Activated CD8-positive, alpha-beta memory T cell treated with anti-CD3 and anti-CD28 coated beads, Interleukin-2, amount 50 U/mL, for 1 hour (primary cell): ENCODE data around the gene RNASE8.

Experiments
- DNase-seq: peaks from one replicate; pipeline ENCODE4 v3.0.0-alpha.2; 2020; ENCODE audit errors: extremely low read depth

The RNASE8 gene

GRCh38 chr14:21053184-21054122 lies 4.2 kb upstream of the RNASE8 start:
- no peak for DNase-seq

- no peak for DNase-seq
These were observed 3.4 kb upstream of the RNASE8 start for GRCh38 chr14:21054123-21054767.

GRCh38 chr14:21054768-21055145 lies 2.9 kb upstream of the RNASE8 start:
- DNase-seq = no peak

DNA sequence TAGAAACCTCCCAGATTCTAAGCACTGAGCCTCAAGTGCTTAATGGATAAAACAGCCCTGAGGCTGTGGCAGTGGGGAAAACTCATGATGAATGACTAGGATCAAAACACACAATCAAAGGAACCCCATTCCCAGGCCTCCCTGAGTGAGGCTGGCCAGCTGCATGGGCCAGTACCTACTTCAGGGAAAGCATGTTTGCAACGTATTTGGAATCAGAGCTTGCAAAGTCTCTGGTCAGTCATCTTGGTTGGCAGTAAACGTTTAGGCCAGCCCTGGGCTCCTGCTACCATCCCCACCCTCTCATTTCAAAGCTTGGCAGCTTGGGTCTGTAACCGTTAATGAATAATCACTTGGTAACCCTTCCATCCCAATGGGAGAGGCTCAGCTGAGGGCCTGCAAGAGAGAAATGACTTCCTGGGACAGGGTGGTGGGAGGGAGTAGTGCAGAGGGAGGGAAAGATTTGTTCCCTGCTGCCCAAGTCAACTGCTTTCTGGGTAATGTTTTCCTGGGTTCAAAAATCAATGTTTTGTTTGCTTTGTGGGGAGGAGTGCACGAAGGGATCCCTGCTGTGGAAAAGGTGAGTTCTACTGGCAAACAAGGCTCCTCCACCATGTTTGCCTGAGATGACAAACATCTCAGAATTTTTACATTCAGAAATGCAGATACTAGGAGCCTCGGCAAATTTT lies 2.0 kb upstream of the RNASE8 start:
- DNase-seq = no peak

GRCh38 chr14:21056520-21057163 lies 980 bp upstream of the RNASE8 start:
- DNase-seq = no peak

DNA sequence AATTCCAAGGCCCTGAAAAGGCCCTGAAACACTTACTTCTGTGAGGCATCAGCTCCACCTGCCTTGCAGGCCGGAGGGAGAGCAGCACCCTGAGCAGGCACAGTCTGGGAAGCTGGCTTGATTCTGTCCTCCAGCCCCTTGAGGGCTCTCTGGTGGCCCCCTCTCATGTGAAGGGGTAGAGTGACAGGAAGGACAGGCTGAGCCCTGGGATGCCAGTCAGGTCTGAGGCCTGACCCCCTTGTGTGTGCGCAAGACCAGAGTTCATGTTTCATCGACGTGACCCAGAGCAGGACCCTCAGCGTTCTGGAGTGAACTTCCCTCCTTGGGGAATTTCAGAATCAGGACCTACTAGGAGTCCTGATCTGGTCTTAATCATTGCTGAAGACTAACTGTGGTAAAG lies 1.3 kb downstream of the RNASE8 start:
- no peak for DNase-seq

DNA sequence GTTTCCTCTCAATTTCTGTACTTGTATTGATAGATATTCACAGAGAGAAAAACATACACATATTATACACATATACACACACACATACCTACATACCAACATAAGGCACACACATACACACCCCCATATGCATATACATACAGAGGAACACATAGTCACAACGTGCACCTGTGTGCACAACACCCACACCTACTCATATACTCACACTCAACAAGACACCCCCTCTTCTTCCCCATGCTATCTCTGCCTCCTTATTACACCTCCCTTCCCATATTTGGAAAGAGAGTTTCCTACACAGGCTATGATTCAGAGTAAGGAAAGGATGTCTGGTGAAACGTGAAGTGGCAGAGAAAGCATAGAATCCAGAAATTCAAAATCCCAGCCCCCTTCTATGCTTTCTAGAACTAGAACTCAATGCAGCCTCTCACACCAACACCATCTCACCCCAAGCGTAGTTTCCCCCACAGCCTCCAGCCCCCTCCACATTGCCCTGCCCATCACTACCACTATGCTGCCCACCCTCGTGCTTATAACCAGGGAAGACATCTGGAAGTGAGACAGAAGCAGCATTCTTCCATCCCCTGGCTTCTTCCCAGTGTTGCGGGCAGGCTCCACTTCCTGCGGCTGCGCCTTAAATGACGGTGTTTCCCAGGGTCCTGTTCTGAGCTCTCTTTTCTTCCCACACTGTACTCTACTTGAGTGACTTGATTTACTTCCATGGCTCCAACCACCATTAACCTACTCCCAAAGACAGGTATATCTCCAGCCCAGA lies 2.4 kb downstream of the RNASE8 start:
- DNase-seq = no peak

- DNase-seq = no peak
These were observed 3.2 kb downstream of the RNASE8 start for GRCh38 chr14:21060614-21061346.

GRCh38 chr14:21061347-21061668 lies 3.7 kb downstream of the RNASE8 start:
- no peak for DNase-seq

GRCh38 chr14:21063479-21063878 lies 5.9 kb downstream of the RNASE8 start:
- DNase-seq = no peak

GRCh38 chr14:21066882-21067502 lies 9.4 kb downstream of the RNASE8 start:
- no peak for DNase-seq

GRCh38 chr14:21068521-21069387 lies 11.1 kb downstream of the RNASE8 start:
- no peak for DNase-seq

DNA sequence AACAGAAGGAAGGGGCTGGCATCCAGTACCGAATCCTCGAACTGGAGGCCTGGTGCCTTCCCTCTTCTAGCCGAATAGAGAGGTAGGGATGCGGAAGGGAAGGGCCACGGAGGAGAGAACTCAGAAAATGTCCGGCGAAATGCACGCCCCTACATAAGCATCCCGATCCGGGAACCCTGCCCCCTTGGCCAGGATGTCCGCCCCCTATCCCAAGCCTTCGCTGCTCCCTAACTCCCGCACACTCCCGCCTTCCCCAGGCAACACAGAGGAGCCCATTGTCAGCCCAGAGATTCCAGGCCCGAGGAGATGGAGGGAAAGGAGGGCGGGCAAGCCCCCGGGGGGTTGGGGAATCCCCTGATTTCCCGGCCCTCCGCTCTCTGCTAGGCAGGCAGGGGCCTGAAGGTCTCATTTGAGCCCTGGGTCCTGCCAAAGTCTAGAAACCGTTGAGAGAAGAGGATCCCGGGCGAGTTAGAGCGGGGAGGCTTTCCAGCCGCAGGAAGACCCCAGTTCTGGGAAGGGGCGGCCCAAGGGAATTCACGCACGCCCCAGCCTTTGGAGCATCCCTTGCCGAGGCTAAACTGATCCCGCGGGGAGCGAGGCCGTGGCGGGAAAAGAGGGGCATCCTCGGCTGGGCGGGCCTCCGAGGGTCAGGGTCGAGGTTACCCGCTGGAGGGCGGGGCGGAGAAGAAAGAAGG lies 11.9 kb downstream of the RNASE8 start:
- no peak for DNase-seq

DNA sequence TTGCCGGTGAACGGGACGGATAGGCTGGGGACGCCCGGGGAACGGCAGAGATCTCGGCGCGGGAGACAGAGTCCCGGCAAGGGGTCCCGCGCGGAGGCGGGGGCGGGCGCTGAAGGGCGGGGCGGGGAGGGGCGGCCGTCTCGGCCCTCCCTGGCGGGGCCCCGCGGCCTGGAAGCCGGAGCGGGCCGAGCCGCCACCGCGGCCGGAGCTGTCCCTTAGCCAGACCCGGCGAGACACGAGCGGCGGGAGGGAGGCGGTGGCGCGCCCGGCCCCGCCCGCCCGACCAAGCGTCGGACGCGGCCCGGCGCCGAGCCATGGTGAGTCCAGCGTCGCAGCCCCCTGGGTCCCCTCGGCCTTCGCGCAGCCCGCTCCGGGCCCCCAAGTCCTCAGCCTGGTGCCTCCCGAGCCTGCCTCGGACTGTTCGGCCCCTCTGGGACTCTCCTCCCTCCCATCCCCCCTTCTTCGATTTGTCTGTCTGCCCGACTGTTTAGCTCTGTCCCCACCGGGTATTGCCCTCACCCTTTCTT lies 12.5 kb downstream of the RNASE8 start, which contains the start of gene ARHGEF40:
TSS of gene ARHGEF40 (plus strand) at position 222 of the 527 bp plus-strand sequence. CDS start at position 315, 93 bp downstream.
- no peak for DNase-seq

DNA sequence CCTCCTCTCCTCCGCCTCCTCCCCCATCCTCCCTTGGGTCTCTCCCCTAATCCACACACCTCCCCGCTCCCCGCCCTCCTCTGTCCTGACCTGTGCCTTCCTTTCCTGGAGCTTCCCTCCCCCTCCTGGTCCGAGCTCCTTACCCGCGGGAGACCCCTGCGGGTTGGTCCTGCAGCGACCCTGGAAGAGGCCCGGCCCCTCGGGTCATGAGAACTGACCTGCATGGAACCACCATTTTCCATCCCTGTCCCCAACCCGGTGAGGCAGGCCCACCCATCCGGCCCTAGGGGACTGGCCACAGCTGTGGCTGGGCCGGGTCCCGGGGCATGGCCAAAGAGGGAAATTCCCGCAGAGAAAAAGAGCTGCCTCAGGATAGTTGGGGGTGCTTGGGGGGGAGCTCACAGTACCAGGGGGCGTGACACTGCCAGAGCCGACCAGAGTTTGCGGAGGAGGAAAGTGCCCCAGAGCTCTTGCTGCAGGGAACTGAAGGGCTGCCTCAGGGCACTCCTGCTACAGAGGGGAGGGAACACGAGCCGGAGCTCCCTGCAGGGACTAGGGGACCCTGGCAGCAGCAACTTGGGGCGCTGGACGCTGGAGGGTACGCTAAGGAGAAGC lies 13.1 kb downstream of the RNASE8 start:
- no peak for DNase-seq

DNA sequence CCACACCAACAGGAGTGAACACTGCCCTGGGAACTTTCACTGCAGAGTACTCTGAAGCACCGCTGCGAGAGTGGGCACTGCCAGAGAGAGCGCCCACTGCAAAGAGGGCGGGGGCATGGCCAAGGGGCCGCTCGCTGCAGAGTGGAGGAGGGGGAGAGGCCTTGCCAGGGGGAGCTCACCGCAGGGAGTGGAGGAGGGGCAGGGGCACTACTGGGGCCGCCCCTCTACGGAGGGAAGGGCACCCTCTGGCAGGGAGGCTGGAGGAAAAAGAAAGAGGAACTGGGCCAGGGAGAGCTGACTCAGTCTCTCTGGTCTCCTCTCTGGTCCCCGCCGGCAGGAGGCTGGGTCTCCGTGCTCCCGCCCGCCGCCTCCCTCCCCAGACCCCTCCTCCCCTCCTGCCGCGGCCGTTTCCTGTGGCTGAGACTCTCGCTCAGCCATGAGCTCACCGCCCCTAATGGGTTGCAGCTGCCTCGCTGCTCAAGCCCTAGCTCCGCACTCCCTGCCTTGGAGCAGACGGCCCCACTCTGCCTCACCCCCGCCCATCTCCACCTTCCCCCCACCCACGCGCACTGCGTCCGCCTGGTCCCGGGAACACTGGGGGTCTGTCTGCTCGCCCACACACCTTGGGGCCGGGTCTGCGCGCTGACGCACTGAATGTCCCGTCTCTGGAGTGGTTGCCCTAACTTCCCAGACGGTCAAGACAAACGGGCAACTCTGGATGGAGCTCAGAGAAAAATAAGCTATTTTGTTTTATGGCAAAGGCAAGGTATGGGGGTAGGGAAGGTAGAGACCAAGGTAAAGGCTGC lies 13.8 kb downstream of the RNASE8 start:
- no peak for DNase-seq

- DNase-seq = no peak
These were observed 14.4 kb downstream of the RNASE8 start for GRCh38 chr14:21072031-21072473.
